SK-N-SH (cell line): ENCODE data around the gene SOX8. TPM values are rescaled to one million over a fixed set of nuclear protein-coding genes. Genes with fewer than 3 reads are reported as not detected.

ENCODE experiments used
- CTCF ChIA-PET: fragments of 300-600, 350-600 bp; formaldehyde crosslinking; extraction: SDS; loops from one replicate; lab custom pipeline; 2021; lab: Yijun Ruan, JAX
- POLR2A ChIA-PET: fragments of 350-600 bp; sonication (Branson Sonifier 250); formaldehyde crosslinking; extraction: SDS; loops from one replicate; lab custom pipeline; 2020; ENCODE audit warnings: antibody characterized with exemption, inconsistent platforms; lab: Yijun Ruan, JAX
- DNase-seq: peaks from one replicate; pipeline ENCODE4 v3.0.0; 2012
- H2AFZ ChIP-seq: fragments of 200-600 bp; sonication (generic); 2 replicates; pipeline ENCODE4 v1.8.1; 2016; ENCODE audit warnings: antibody characterized with exemption, mild to moderate bottlenecking, low read depth
- H3F3A ChIP-seq: fragments of 200-600 bp; sonication (generic); replicated peaks from 2 replicates; pipeline ENCODE3; 2016; ENCODE audit warnings: antibody characterized with exemption, mild to moderate bottlenecking; ENCODE audit not compliant: insufficient read depth
- H3K27ac ChIP-seq, 2 experiments: fragments of 200-500 bp in 1 of 2; fragments of 200-600 bp in 1 of 2; sonication (Bioruptor generic) in 1 of 2; sonication (generic), shearing (Covaris generic) in 1 of 2; 2 replicates each; pipeline versions ENCODE4 v1.5.1 to v1.6.1; 2014 to 2016; ENCODE audit warnings: low read depth in 2 of 2, inconsistent platforms in 1 of 2, low read length in 1 of 2, mild to moderate bottlenecking in 1 of 2, mixed read lengths in 1 of 2
- H3K27me3 ChIP-seq: fragments of 200-600 bp; sonication (generic), shearing (Covaris generic); 2 replicates; pipeline ENCODE4 v1.6.1; 2016; ENCODE audit warnings: mixed run types; ENCODE audit not compliant: insufficient read depth
- H3K36me3 ChIP-seq, 2 experiments: fragments of 200-500 bp in 1 of 2; fragments of 200-600 bp in 1 of 2; sonication (Bioruptor generic) in 1 of 2; sonication (generic) in 1 of 2; replicated peaks in 1 of 2; 2 replicates each; pipeline versions ENCODE3 to v1.5.1; 2014 to 2016; ENCODE audit warnings: low read length in 1 of 2, mild to moderate bottlenecking in 1 of 2; ENCODE audit not compliant: insufficient read depth in 2 of 2, control insufficient read depth in 1 of 2
- H3K4me1 ChIP-seq, 2 experiments: fragments of 200-500 bp in 1 of 2; fragments of 200-600 bp in 1 of 2; sonication (Bioruptor generic) in 1 of 2; sonication (generic), shearing (Covaris generic) in 1 of 2; 2 replicates each; pipeline versions ENCODE4 v1.5.1 to v1.6.1; 2014 to 2016; ENCODE audit warnings: low read depth in 1 of 2, low read length in 1 of 2, mixed run types in 1 of 2; ENCODE audit not compliant: insufficient read depth in 2 of 2, control insufficient read depth in 1 of 2
- H3K4me2 ChIP-seq: fragments of 200-600 bp; sonication (generic), shearing (Covaris generic); 2 replicates; pipeline ENCODE4 v1.6.1; 2017; ENCODE audit warnings: mixed run types
- H3K4me3 ChIP-seq, 2 experiments: fragments of 200-500 bp in 1 of 2; fragments of 200-600 bp in 1 of 2; sonication (Bioruptor generic) in 1 of 2; sonication (generic), shearing (Covaris generic) in 1 of 2; 2 replicates each; pipeline versions ENCODE4 v1.5.1 to v1.8.1; 2014 to 2016; ENCODE audit warnings: low read depth in 2 of 2, inconsistent platforms in 1 of 2, low read length in 1 of 2, mild to moderate bottlenecking in 1 of 2, mixed read lengths in 1 of 2, moderate library complexity in 1 of 2
- H3K79me2 ChIP-seq: fragments of 200-600 bp; sonication (generic); 2 replicates; pipeline ENCODE4 v1.8.1; 2017; ENCODE audit warnings: mild to moderate bottlenecking; ENCODE audit not compliant: insufficient read depth
- H3K9ac ChIP-seq: fragments of 200-600 bp; sonication (generic); 2 replicates; pipeline ENCODE4 v1.6.1; 2017; ENCODE audit warnings: mixed run types
- H3K9me2 ChIP-seq: fragments of 200-600 bp; sonication (generic); 2 replicates; pipeline ENCODE4 v1.6.1; 2017; ENCODE audit warnings: mixed run types
- H3K9me3 ChIP-seq: fragments of 200-600 bp; sonication (generic); 2 replicates; pipeline ENCODE4 v1.6.1; 2017; ENCODE audit warnings: mixed run types, mild to moderate bottlenecking, moderate library complexity
- H4K20me1 ChIP-seq: fragments of 200-600 bp; sonication (generic); 2 replicates; pipeline ENCODE4 v1.6.1; 2017; ENCODE audit warnings: mild to moderate bottlenecking, mixed run types; ENCODE audit not compliant: insufficient read depth
- EZH2phosphoT487 ChIP-seq: fragments of 200-600 bp; sonication (generic); IDR thresholded peaks from 2 replicates; pipeline ENCODE4 v1.6.1; 2017; ENCODE audit warnings: low read depth, mixed run types, mild to moderate bottlenecking, antibody characterized with exemption, moderate library complexity, borderline replicate concordance
- FOSL2 ChIP-seq: IDR thresholded peaks from 2 replicates; pipeline ENCODE4 v1.4.0; 2012; ENCODE audit warnings: low read depth, mild to moderate bottlenecking, moderate library complexity, borderline replicate concordance
- JUND ChIP-seq: IDR thresholded peaks from 2 replicates; pipeline ENCODE4 v1.4.0; 2012
- NRF1 ChIP-seq: IDR thresholded peaks from 2 replicates; pipeline ENCODE4 v1.6.1; 2012; ENCODE audit warnings: low read depth, mild to moderate bottlenecking, low read length
- RAD21 ChIP-seq: IDR thresholded peaks from 2 replicates; pipeline ENCODE4 v1.6.1; 2012; ENCODE audit warnings: mild to moderate bottlenecking, low read length
- RCOR1 ChIP-seq: fragments of 150-350 bp; IDR thresholded peaks from 2 replicates; pipeline ENCODE4 v1.6.1; 2017; ENCODE audit warnings: antibody characterized with exemption, low read length
- RFX5 ChIP-seq: IDR thresholded peaks from 2 replicates; pipeline ENCODE4 v1.6.1; 2012; ENCODE audit warnings: mild to moderate bottlenecking, improper control_type of control experiment, low read length
- SMC3 ChIP-seq: IDR thresholded peaks from 2 replicates; pipeline ENCODE4 v1.6.1; 2012; ENCODE audit warnings: low read depth, low read length, improper control_type of control experiment
- TAF1 ChIP-seq: IDR thresholded peaks from 2 replicates; pipeline ENCODE4 v1.6.1; 2012; ENCODE audit warnings: low read depth, mild to moderate bottlenecking, low read length, moderate library complexity, borderline replicate concordance
- TCF12 ChIP-seq: IDR thresholded peaks from 2 replicates; pipeline ENCODE4 v1.4.0; 2012
- YY1 ChIP-seq: IDR thresholded peaks from 2 replicates; pipeline ENCODE4 v1.4.0; 2012; ENCODE audit warnings: low read depth, mild to moderate bottlenecking
- WGBS: methylation state at CpG from one replicate; pipeline ENCODE4 v1.1.6; 2017; ENCODE audit warnings: low lambda C conversion rate; 5-methylcytosine and 5-hydroxymethylcytosine counted together
- polyA plus RNA-seq, 3 experiments: library from polyadenylated mRNA; depleted of rRNA; stranded (reverse); fragments of >200 nt; gene quantifications; 2 replicates each; pipeline ENCODE4 v1.2.3, GENCODE V29; 2012
- TF ChIP-seq, protein P1 (sequence below): IDR thresholded peaks from 2 replicates; pipeline ENCODE4; 2012
- TF ChIP-seq, protein P2 (sequence below): IDR thresholded peaks from 2 replicates; pipeline ENCODE4 v1.4.0; 2012; ENCODE audit warnings: low read depth, borderline replicate concordance
- TF ChIP-seq, protein P3 (sequence below): IDR thresholded peaks from 2 replicates; pipeline ENCODE4 v1.4.0; 2012; ENCODE audit warnings: low read depth, borderline replicate concordance

The SOX8 gene
- polyA plus RNA-seq, 1 of the 3 experiments (the other 2 are of a cell fraction): not detected

DNA sequence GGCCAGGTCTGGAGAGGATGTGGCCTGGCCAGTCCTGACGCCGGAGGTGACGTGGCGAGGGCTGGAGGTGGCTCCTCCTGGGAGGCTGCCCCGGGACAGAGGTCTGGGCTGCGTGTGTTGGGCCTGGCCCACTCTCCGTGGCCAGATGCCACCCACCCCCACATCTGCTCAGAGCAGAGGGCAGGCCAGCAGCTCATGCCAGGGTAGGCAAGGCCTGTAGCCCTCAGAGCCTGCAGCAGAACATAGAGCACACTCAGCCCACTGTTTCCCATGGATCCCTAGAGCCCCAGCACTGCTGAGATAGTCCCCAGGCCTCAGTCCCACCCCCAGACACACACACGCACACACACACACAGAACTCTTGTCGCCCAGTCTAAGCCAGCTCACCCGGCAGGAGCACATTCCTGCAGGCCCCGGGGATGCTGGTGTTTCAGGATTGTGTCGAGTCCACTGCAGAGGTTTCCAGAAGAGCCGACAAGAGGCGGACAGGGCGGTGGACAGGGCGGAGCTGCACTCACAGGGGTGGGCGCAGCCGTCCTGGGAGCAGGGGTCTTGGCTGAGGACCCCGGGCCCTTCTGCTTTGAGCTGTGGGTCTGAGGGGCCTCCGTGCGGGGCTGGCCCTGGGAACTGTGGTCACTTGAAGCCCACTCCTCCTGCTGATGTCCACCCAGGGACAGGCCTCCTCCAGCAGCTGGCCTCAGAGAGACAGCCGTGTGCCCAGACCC is 33.4 kb downstream of the SOX8 start:
- no peak overlapping the region for H3K9ac ChIP-seq
- no peaks in the 10 kb centered on the region for H3F3A ChIP-seq
- no peak overlapping the region for H3K4me3 ChIP-seq
- no peak overlapping the region for H3K4me2 ChIP-seq
- H3K9me3 ChIP-seq: no peaks in the 10 kb centered on the region
- H3K36me3 ChIP-seq: no peaks in the 10 kb centered on the region
- H3K9me2 ChIP-seq: no peaks in the 10 kb centered on the region
- H4K20me1 ChIP-seq: no peaks in the 10 kb centered on the region
- no peak overlapping the region for H2AFZ ChIP-seq
- CTCF ChIA-PET: no interaction called here
- H3K27ac ChIP-seq: no peak overlapping the region
- WGBS: 64% methylated on average over 15 of the region's 22 CpGs
- POLR2A ChIA-PET: interaction anchor here (0.7 kb wide), 1 partner anchor 14 kb away, joined by 3 read pairs; no protein-coding TSS in a partner anchor
- H3K27me3 ChIP-seq: peaks cover 57% of the 10 kb centered on the region
- TF ChIP-seq EZH2phosphoT487: no peak
- TF ChIP-seq RCOR1: no peak
- TF ChIP-seq NRF1: no peak
- no peak for TF ChIP-seq TAF1
- TF ChIP-seq, protein P1, sequence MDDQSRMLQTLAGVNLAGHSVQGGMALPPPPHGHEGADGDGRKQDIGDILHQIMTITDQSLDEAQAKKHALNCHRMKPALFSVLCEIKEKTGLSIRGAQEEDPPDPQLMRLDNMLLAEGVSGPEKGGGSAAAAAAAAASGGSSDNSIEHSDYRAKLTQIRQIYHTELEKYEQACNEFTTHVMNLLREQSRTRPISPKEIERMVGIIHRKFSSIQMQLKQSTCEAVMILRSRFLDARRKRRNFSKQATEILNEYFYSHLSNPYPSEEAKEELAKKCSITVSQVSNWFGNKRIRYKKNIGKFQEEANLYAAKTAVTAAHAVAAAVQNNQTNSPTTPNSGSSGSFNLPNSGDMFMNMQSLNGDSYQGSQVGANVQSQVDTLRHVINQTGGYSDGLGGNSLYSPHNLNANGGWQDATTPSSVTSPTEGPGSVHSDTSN: no peak
- TF ChIP-seq FOSL2: no peak
- no peak for DNase-seq
- H3K4me1 ChIP-seq: peaks cover 8 to 12% of the 10 kb centered on the region in 2 experiments; a peak in 3 of 4 replicates
- H3K79me2 ChIP-seq: no peaks in the 10 kb centered on the region

DNA sequence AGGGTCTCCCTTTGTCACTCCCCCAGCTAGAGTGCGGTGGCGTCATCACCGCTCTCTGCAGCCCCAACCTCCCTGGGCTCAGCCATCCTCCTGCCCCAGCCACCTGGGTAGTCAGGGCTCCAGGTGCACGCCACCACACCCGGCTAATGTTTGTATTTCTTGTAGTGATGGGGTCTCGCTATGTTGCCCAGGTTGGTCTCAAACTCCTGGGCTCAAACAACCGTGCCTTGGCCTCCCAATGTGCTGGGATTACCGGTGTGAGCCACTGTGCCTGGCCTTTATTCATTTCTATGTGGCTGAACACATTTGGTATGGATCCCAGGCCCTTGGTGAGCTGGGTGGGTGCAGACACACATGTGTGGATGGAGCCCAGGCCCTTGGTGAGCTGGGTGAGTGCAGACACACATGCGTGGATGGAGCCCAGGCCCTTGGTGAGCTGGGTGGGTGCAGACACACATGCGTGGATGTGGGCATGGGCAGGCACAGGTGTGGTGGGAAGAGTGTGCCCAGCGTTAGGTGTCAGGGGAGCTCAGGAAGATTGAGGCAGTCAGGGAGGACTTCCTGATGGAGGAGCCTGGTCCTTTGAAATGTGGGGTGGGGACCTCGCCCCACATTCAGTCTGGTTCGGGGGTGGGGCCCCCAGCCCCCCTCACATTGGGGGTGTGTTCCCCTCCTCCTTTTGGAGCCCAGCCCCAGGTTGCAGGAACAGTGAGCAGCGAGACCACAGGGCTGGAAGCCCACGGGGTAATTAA is 37.1 kb downstream of the SOX8 start:
- POLR2A ChIA-PET: no interaction called here
- TF ChIP-seq, protein P1: no peak
- TF ChIP-seq JUND: no peak
- TF ChIP-seq, protein P2, sequence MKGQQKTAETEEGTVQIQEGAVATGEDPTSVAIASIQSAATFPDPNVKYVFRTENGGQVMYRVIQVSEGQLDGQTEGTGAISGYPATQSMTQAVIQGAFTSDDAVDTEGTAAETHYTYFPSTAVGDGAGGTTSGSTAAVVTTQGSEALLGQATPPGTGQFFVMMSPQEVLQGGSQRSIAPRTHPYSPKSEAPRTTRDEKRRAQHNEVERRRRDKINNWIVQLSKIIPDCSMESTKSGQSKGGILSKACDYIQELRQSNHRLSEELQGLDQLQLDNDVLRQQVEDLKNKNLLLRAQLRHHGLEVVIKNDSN: no peak
- TF ChIP-seq, protein P3, sequence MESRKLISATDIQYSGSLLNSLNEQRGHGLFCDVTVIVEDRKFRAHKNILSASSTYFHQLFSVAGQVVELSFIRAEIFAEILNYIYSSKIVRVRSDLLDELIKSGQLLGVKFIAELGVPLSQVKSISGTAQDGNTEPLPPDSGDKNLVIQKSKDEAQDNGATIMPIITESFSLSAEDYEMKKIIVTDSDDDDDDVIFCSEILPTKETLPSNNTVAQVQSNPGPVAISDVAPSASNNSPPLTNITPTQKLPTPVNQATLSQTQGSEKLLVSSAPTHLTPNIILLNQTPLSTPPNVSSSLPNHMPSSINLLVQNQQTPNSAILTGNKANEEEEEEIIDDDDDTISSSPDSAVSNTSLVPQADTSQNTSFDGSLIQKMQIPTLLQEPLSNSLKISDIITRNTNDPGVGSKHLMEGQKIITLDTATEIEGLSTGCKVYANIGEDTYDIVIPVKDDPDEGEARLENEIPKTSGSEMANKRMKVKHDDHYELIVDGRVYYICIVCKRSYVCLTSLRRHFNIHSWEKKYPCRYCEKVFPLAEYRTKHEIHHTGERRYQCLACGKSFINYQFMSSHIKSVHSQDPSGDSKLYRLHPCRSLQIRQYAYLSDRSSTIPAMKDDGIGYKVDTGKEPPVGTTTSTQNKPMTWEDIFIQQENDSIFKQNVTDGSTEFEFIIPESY: no peak
- no peak for TF ChIP-seq EZH2phosphoT487
- TF ChIP-seq SMC3: no peak
- TF ChIP-seq RAD21: no peak
- TF ChIP-seq TCF12: no peak
- no peak for TF ChIP-seq FOSL2
- no peak for TF ChIP-seq YY1
- TF ChIP-seq RFX5: no peak
- Histone ChIP-seq H3K36me3 (no peaks in the 10 kb centered on the region), H4K20me1 (no peaks in the 10 kb centered on the region), H3F3A (no peaks in the 10 kb centered on the region), H3K27me3 (peaks cover 57% of the 10 kb centered on the region), H3K4me2 (peak overlapping the region; percentile 75), H3K79me2 (no peaks in the 10 kb centered on the region), H3K9me3 (no peaks in the 10 kb centered on the region), H3K27ac (no peak overlapping the region), H3K4me3 (peak overlapping the region in 1 of 2 experiments; percentile 41; a peak in 2 of 4 replicates), H2AFZ (no peak overlapping the region), H3K9ac (no peak overlapping the region), H3K9me2 (no peaks in the 10 kb centered on the region), H3K4me1 (peaks cover 9 to 13% of the 10 kb centered on the region in 2 experiments; a peak in 3 of 4 replicates)
- DNase-seq: no peak
- WGBS: 53% methylated on average over 14 of the region's 15 CpGs
- CTCF ChIA-PET: interaction anchor here (0.7 to 1.3 kb wide), 5 partner anchors 12 to 204 kb away, joined by 3 to 5 read pairs (median 4); no protein-coding TSS in a partner anchor
